HepG2 (cell line): ENCODE results near the gene COL27A1.

Source experiments
- GATA4 ChIP-seq: sonication (generic); IDR thresholded peaks from 2 replicates; pipeline ENCODE4 v1.6.1; 2016; ENCODE audit warnings: antibody characterized with exemption, low read depth, borderline replicate concordance
- NFE2L2 ChIP-seq: fragments of 150-350 bp; IDR thresholded peaks from 2 replicates; pipeline ENCODE4 v1.6.1; 2014; ENCODE audit warnings: low read length
- SMAD9 ChIP-seq: sonication (generic); formaldehyde crosslinking; IDR thresholded peaks from 2 replicates; pipeline ENCODE4 v1.5.1; 2020; ENCODE audit warnings: mild to moderate bottlenecking, missing genetic modification reagents
- TF ChIP-seq, protein P1 (sequence below): sonication (generic); formaldehyde crosslinking; IDR thresholded peaks from 2 replicates; pipeline ENCODE4 v1.5.0; 2020; ENCODE audit warnings: mild to moderate bottlenecking, missing genetic modification reagents, moderate library complexity
- TF ChIP-seq, protein P2 (sequence below), 2 experiments: sonication (generic) in 1 of 2; formaldehyde crosslinking in 1 of 2; IDR thresholded peaks; 2 replicates each; pipeline versions ENCODE4 v1.5.1 to v1.6.1; 2011 to 2020; ENCODE audit warnings: borderline replicate concordance in 1 of 2, low read depth in 1 of 2, low read length in 1 of 2, mild to moderate bottlenecking in 1 of 2, missing genetic modification reagents in 1 of 2, moderate library complexity in 1 of 2

DNA sequence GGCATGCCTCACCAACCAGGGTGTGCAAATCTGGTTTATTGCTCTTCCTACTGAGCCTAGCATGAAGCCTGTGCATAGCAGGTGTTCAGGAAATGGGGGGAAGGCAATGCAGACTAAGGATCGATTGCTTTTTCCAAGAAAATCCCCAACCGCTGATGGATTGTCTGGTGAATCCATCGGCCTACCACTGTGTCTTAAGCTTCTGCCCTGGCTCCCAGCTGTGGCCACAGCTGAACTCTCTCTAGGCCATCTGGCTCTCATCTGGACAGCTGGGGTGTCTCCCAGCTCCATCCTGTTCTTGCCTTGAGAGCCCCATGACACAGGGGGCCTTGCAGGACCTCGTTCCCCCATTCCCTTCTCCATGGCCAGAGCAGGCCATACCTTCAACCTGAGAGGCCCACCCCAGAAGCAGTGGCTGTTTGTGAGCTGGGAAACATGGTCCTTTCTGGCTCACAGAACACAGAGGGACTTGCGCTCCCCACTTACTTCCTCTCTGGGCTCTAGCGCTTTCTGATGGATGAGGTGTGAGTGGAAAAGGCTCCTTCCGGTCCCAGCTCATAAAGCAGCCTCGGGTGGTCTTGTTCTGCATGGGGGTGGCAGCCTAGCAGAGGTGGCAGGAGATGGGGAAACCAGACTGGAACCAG is 41.8 kb downstream of the COL27A1 start:
- no peak for TF ChIP-seq GATA4
- TF ChIP-seq, protein P1, sequence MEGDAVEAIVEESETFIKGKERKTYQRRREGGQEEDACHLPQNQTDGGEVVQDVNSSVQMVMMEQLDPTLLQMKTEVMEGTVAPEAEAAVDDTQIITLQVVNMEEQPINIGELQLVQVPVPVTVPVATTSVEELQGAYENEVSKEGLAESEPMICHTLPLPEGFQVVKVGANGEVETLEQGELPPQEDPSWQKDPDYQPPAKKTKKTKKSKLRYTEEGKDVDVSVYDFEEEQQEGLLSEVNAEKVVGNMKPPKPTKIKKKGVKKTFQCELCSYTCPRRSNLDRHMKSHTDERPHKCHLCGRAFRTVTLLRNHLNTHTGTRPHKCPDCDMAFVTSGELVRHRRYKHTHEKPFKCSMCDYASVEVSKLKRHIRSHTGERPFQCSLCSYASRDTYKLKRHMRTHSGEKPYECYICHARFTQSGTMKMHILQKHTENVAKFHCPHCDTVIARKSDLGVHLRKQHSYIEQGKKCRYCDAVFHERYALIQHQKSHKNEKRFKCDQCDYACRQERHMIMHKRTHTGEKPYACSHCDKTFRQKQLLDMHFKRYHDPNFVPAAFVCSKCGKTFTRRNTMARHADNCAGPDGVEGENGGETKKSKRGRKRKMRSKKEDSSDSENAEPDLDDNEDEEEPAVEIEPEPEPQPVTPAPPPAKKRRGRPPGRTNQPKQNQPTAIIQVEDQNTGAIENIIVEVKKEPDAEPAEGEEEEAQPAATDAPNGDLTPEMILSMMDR (CRISPR knock-in tag) = no peak
- no peak for TF ChIP-seq NFE2L2
- no peak for TF ChIP-seq SMAD9
- TF ChIP-seq, protein P2, sequence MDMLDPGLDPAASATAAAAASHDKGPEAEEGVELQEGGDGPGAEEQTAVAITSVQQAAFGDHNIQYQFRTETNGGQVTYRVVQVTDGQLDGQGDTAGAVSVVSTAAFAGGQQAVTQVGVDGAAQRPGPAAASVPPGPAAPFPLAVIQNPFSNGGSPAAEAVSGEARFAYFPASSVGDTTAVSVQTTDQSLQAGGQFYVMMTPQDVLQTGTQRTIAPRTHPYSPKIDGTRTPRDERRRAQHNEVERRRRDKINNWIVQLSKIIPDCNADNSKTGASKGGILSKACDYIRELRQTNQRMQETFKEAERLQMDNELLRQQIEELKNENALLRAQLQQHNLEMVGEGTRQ (IDR thresholded peaks at IDR 0.05; ENCODE audit: low read depth, low read length) = no peak
- TF ChIP-seq, protein P2 (CRISPR knock-in tag; IDR thresholded peaks at IDR 0.05; ENCODE audit: borderline replicate concordance) = no peak
